GM19438 (cell line): ENCODE data around the gene ABHD6.
"Not testable (repeated sequence)": the region's sequence is repeated elsewhere in the genome, so short reads cannot be mapped to it uniquely, and the experiment has no call there.

Source experiments
- ATAC-seq: cut with Tn5 transposase; IDR thresholded peaks from one replicate; pipeline ENCODE4 v1.9.1; 2021; ENCODE audit warnings: low read depth; ENCODE audit not compliant: unreplicated experiment

ABHD6 gene

DNA sequence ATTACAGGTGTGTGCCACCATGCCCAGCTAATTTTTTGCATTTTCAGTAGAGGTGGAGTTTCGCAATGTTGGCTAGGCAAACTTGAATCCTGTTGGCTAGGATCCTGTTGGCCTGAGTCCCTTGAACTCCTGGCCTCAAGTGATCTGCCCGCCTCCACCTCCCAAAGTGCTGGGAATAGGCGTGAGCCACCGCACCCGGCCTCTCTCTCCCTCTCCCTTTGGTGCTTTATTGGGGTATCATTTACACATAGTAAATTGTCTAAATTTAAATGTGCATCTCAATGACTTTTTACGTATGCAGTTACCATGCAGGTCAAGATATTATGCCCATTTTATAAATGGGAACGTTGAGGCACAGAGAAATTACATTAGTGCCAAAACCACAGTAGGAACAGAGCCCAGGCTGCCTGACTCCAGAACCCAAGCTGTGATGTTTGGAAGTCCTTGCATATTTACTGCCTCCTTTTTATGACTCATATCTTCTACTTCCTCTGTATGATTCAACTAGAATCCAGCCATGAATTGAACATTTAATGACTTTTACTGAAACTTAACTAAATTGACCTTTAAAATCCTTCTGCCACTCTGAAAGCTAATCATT, 34.4 kb downstream of the ABHD6 start:
- no peak for ATAC-seq

DNA sequence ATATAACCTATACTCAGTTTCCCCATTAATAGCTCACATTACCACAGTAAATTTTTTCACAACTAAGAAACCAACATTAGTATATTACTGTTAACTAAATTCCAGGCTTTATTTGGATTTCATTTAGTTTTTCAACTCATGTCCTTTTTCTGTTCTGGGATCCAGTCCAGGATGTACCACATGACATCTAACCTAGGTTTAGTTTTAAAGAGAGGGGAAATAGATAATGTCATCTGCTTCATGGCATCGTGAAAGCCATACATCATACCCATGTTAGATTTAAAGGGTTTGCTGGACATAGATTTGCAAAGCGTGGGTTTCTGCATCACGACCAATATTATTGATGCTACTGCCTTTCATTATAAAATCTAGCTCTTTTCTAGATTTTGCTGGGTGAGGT, 35.3 kb downstream of the ABHD6 start:
- no peak for ATAC-seq

DNA sequence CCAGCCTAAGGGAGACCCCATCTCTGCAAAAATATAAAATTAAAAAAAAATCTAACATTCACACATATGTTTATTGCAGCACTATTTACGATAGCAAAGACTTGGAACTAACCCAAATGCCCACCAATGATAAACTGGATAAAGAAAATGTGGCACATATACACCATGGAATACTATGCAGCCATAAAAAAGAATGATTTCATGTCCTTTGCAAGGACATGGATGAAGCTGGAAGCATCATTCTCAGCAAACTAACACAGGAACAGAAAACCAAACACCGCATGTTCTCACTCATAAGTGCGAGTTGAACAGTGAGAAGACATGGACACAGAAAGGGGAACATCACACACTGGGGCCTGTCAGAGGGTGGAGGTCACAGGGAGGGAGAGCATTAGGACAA, 35.8 kb downstream of the ABHD6 start:
- not testable (repeated sequence) for ATAC-seq

DNA sequence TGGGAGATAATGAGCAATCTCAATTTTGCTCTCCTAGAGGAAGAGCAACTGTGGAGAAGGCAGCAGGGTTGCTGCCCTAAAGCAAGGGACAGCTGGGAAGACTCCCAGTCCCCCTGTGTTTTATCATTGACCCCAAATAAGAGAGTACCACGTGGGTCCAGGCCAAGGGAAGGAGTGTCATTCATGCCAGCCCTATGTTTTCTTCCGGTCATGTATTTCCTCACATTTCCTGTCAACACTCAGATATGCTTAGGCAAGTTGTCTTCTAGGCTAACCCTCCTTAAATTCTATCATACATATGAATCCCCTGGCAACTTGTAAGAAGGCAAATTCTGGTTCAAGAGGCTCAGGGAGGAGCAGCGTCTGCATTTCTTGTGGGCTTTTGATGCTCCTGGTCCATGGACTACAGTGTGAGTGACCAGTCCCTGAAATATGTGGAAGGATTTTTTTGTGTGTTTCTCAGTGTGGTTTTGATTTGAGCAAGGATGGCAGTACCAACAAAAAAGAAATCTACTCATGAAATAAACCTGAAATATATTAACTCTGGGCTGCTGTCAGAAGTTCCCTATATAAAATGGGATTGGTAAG, 36.5 kb downstream of the ABHD6 start:
- no peak for ATAC-seq

DNA sequence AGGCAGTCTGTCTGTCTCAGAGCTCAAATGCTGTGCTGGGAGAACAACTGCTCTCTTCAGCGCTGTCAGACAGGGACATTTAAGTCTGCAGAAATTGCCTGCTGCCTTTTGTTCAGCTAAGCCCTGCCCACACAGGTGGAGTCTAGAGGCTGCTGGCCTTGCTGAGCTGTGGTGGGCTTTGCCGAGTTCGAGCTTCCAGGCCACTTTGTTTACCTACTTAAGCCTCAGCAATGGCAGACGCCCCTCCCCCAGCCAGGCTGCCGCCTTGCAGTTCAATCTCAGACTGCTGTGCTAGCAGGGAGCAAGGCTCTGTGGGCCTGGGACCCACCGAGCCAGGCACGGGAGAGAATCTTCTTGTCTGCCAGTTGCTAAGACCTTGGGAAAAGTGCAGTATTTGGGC, 43.5 kb downstream of the ABHD6 start:
- no peak for ATAC-seq

DNA sequence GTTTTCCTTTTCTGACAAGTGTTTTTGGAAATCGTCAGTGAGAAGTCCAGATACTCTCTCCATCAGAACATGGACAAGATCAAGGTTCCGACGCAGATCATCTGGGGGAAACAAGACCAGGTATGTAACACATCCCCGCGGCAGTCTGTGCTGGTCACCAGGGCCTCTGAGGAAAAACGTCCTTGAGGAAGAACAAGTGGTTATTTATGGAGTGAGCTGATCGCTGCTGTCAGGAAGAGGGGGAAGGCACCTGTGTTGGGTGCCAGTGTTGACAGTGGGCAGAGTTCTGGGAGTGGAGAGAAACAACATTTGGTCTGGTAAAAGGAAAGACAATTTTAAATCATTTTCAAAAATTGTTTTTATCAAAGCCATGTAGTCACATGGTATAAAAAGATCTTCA, 47.7 kb downstream of the ABHD6 start:
- ATAC-seq = no peak

DNA sequence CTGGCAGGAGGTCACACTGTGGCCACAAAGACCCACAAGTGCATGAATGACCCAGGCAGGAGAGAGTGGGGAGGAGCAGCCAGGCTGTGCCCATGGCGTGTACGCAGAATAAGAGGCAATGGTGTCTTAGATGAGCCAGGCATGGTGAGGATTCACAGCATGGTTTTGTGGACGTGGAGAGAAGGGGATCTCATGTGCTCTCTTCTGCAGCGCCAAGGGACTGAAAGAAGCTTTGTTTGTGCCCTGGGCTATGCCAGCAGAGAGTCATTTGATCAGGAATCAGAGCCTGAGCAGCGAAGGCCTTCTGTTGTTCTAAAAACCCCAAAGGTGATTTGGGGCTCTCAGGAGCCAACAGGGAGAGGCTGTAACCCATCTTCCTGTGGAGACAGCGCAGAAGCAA, 49.8 kb downstream of the ABHD6 start:
- no peak for ATAC-seq

DNA sequence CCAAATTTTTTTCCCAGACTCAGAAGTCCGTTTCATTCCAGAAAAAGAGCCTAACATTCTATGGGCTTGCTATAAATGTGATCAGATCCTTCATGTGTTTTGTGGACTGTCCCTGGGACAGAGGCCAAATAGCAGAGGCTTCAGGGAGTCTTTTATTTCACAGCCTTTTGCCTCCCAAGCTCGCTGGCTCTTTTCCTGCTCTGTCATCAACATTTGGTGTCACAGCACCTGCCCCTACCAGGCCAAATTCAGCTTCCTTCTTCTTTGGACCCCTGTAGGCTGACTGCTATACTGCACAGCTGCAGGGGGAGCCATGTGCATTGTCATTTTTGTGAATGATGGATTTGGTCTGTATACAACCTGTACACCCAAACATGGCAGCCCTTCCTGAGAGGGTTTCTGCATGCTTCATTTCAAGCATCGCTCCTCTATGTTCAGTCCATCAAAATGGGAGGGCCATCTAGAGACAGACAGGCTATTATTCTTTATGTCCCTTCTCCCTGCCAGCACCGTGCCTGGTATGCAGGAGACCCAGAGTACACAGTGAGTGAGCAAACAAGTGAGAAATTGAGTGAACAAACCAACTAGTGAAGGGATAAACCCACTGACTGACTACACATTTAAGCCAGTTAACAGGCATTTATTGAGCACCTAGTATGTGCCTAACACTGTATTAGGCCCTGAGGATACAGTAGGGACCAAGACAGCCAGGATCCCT, 50.6 kb downstream of the ABHD6 start:
- no peak for ATAC-seq

DNA sequence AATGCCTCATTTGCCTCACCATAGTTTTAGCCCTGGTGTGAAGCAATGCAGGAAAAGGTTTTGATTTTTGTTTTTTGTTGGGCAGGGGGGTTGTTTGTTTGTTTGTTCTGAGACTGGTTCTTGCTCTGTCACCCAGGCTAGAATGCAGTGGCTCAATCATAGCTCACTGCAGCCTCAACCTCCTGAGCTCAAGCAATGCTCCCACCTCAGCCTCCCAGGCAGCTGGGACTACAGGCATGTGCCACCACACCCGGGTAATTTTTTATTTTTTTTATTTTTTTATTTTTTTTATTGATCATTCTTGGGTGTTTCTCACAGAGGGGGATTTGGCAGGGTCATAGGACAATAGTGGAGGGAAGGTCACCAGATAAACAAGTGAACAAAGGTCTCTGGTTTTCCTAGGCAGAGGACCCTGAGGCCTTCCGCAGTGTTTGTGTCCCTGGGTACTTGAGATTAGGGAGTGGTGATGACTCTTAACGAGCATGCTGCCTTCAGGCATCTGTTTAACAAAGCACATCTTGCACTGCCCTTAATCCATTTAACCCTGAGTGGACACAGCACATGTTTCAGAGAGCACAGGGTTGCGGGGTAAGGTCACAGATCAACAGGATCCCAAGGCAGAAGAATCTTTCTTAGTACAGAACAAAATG, 51.5 kb downstream of the ABHD6 start:
- ATAC-seq = not testable (repeated sequence)

DNA sequence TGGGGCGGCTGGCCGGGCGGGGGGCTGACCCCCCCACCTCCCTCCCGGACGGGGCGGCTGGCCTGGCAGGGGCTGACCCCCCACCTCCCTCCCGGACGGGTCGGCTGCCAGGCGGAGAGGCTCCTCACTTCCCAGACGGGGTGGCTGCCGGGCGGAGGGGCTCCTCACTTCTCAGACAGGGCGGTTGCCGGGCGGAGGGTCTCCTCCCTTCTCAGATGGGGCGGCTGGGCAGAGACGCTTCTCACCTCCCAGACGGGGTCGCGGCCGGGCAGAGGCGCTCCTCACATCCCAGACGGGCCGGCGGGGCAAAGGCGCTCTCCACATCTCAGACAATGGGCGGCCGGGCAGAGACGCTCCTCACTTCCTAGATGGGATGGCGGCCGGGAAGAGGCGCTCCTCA, 52.9 kb downstream of the ABHD6 start:
- ATAC-seq = not testable (repeated sequence)

DNA sequence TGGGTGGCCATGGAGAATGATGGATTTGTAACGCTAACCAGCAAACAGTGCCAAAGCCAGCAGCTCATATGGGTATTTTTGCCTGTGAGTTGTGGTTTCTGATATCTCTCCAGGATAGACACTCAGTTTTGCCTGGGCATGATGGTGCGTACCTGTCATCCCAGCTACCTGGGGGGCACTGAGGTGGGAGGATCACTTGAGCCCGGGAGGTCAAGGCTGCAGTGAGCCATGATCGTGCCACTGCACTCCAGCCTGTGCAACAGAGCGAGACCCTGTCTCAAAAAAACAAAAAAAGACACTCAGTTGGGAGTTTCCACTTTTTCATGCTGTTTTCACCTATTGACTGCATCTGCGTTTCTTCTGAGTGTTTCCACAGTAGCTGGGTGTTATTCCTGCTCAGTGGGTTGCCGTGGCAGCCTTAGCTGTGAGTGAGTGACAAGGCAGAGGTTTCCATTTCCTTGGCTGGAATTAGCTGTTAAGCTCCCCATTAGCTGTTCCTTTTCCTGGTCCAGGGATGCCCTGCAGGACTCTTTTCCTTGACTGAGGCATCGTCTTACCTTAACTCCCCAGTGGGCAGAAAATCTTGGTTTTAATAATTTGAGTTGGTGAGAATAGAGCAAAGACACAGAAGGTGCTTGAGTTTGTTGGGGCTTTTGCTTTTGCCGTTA, 54.2 kb downstream of the ABHD6 start:
- ATAC-seq = no peak

DNA sequence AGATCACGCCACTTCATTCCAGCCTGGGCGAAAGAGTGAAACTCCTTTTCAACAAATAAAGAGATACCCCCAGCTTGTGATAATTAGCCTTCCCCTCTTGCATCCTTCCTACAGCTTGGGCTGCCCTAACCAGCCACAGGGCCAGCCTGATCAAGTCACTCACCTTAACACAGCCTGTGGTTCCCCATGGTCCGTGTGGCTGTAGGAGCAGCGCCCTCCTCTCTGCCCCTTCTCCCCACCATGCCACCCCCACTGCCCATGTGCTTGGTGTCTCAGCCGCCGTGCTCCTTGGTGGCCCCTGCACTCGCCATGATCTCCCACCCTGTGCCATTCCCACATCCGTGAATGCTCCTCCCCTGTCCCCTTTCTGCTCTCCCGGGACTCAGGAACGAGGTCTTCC, 55.3 kb downstream of the ABHD6 start:
- no peak for ATAC-seq

DNA sequence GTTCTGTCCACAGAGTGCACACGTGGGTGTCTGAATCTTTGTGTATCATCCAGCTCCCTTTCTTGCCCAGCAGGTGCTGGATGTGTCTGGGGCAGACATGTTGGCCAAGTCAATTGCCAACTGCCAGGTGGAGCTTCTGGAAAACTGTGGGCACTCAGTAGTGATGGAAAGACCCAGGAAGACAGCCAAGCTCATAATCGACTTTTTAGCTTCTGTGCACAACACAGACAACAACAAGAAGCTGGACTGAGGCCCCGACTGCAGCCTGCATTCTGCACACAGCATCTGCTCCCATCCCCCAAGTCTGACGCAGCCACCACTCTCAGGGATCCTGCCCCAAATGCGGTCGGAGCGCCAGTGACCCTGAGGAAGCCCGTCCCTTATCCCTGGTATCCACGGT, 55.9 kb downstream of the ABHD6 start:
- ATAC-seq = no peak

DNA sequence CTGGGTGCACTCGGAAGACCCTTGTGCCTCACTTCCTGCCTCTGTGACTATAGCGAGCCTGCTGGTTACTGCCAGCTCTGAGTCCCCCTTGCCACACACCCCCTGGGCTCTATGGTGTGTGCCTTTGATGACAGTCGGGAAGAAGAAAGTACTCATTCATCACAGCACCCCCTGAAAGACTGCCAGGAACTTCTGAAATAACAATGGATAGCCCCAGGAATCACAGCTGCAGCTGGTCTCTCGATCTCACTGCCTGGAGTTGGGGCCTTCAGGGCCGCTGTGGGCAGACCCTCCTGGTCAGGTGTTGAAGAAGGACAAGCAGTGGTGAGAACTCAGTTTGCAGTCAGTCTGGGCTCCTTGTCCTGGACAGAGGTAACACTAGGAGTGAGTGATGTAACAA, 58.7 kb downstream of the ABHD6 start:
- ATAC-seq = no peak

DNA sequence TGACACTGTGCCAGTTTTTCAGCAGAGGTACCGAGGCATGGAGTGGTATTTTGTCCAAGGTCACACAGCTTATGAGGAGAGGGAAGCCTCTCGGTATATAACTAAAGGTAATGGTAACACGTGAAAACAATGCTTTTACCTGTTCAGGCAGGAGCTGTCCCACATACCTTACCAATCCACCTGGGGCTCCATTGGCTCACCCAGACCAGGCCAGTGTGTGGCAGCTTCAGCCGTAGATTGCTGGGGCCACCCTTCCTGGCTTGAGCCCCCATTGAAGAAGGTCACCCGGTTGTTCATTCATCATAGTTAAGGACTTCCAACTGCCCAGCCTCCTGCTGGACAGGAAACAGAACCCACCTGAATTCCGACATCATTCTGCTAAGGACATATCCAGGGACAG, 59.3 kb downstream of the ABHD6 start:
- no peak for ATAC-seq

DNA sequence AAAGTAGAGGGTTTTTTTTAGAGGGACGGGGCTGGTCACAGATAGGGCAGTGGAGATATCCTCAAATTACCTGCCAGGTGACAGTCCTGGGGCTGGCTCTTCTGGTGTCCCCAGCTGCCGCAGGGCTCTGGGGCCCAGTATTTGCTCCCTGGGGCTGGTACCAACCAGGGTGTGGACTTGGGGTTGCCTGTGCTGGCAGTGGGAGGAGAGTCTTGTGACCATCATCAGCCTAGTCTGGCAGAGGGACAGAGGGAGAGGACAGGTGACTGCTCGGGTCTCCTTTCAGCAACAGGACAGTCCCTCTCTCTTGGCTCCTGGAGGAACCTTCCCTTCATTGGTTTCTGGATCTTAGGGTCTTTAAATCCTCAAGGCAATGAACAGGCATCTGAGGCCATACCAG, 60.6 kb downstream of the ABHD6 start:
- no peak for ATAC-seq

DNA sequence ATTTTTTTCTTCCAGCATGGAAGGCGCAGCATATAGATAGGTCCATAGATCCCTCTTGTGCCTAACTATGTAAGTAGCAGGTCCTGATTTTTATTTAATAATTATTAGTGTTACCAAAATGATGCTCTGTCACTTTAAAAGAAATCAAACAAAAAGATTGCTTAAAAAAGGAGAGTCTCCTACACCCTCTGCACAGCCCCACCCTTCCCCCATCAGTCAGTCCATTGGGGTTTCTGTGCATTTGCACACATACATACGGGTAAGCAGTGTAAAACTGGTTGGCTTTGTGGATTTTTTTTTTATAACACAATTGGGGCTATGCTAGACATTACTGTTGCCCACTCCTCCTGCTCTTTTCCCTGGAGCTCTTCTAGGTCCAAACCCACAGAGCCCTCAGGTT, 61.5 kb downstream of the ABHD6 start:
- ATAC-seq = no peak

DNA sequence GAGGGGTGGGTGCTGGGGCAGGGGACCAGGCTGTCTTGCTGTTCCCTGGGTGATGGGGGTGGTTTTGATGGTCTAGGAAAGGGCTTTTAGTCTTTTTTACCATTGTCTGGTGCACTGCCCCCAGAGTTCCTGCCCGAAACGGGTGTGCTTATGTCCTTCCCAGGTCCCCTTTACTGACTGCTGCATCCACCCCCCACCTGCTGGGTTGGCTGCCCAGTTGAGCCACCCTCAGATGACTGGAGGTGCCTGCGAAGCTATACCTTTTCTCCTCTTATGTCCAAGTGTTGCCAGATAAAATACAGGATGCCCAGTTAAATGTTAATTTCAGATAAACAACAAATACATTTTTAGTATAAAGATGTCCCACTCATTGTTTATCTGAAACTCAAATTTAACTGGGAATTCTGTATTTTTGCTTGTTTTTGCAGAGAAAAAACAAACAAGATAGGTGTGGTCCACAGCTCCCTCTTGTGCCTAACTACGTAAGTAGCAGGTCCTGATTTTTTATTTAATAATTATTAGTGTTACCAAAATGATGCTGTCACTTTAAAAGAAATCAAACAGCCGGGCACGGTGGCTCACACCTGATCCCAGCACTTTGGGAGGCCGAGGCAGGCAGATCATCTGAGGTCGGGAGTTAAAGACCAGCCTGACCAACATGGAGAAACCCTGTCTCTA, 62.4 kb downstream of the ABHD6 start:
- no peak for ATAC-seq

DNA sequence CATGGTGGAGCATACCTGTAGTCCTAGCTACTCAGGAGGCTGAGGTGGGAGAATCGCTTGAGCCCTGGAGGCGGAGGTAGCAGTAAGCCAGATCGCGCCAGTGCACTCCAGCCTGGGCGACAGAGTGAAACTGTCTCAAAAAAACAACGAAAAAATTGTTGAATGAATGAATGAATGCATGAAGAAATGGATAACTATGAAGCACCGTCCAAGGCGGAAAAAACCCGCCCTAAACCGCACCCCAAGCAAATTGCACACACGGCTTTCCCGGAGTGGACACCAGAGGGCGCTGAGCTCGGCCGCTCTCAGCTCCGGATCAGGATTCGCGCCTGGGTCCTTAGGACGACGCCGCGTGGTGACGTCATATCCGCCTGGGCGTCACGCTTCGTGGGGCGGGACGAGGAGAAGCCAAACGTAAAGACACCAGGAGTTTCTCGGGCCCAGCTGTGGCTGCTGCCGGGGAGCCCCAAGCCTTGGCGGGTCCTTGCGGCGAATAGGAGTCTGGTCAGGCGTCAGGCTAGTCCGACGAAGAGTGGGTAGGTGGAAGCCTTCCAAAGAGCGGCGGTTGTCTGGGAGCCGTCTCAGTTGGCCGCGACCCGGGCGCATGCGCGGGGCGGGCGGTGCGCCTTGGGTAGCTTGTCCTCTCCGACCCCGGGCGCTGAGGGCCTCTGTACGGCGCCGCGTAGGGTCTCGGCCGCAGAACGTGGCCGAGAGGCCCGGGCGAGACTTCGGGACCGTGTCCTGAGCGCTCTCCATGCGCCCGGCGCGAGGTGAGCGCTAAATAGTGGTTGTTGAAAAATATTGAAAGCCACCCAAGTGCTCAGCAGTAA, 68.5 kb downstream of the ABHD6 start, which contains the start of the genes HTD2 and RPP14:
Gene HTD2, plus strand, starts transcription at position 639 of the 830 bp plus-strand sequence. CDS start 11,094 bp downstream, outside the sequence.
Gene RPP14, plus strand, starts transcription at position 364 of the 830 bp plus-strand sequence. CDS start 4,085 bp downstream, outside the sequence.
- ATAC-seq = peak; percentile 95
